HG03558 (cell line): ENCODE data around the gene ARHGAP28.

Experiments used
- ATAC-seq: cut with Tn5 transposase; IDR thresholded peaks from one replicate; pipeline ENCODE4 v1.9.1; 2021; ENCODE audit warnings: moderate number of reproducible peaks; ENCODE audit not compliant: unreplicated experiment; ENCODE audit errors: extremely low read depth

The ARHGAP28 gene

GRCh38 chr18:6729247-6730091 lies at the start of gene ARHGAP28:
ARHGAP28 (plus strand) TSS chr18:6729716; CDS start chr18:6729822, 106 bp downstream.
- ATAC-seq, result no peak

GRCh38 chr18:6681331-6681875 lies 48.1 kb upstream of the ARHGAP28 start:
- no peak for ATAC-seq

GRCh38 chr18:6682437-6683111 lies 46.9 kb upstream of the ARHGAP28 start:
- ATAC-seq, result no peak

- ATAC-seq, result no peak
Measured at GRCh38 chr18:6683112-6683876, 46.2 kb upstream of the ARHGAP28 start.

GRCh38 chr18:6687676-6688075 lies 41.8 kb upstream of the ARHGAP28 start:
- ATAC-seq, result no peak

- no peak for ATAC-seq
Measured at GRCh38 chr18:6708890-6709289, 20.6 kb upstream of the ARHGAP28 start.

- no peak for ATAC-seq
Measured at GRCh38 chr18:6711467-6711866, 18.0 kb upstream of the ARHGAP28 start.

GRCh38 chr18:6712401-6712800 lies 17.1 kb upstream of the ARHGAP28 start:
- no peak for ATAC-seq

GRCh38 chr18:6714010-6714409 lies 15.5 kb upstream of the ARHGAP28 start:
- no peak for ATAC-seq

- no peak for ATAC-seq
Measured at GRCh38 chr18:6718267-6718666, 11.2 kb upstream of the ARHGAP28 start.

- ATAC-seq, result no peak
Measured at GRCh38 chr18:6719098-6719846, 10.2 kb upstream of the ARHGAP28 start.

GRCh38 chr18:6719910-6720683 lies 9.4 kb upstream of the ARHGAP28 start:
- ATAC-seq, result no peak

- no peak for ATAC-seq
Measured at GRCh38 chr18:6721755-6722154, 7.8 kb upstream of the ARHGAP28 start.

- ATAC-seq, result no peak
Measured at GRCh38 chr18:6722690-6723089, 6.8 kb upstream of the ARHGAP28 start.

- no peak for ATAC-seq
Measured at GRCh38 chr18:6724331-6724730, 5.2 kb upstream of the ARHGAP28 start.

- ATAC-seq, result no peak
Measured at GRCh38 chr18:6728331-6728730, 1.2 kb upstream of the ARHGAP28 start.

- ATAC-seq, result no peak
Measured at GRCh38 chr18:6728809-6729246, 688 bp upstream of the ARHGAP28 start.

- ATAC-seq, result no peak
Measured at GRCh38 chr18:6730416-6731221, 1.1 kb downstream of the ARHGAP28 start.
